K562 (cell line): ENCODE results near the gene STXBP6. TPM values are rescaled to one million over a fixed set of nuclear protein-coding genes. Genes with fewer than 3 reads are reported as not detected.

Experiments used
- ATAC-seq: fragments of 200-7000 bp; cut with Tn5 transposase; 3 replicates; pipeline ENCODE4 v1.9.1; 2020; ENCODE audit warnings: moderate library complexity
- BruUV-seq: library from RNA; stranded (reverse); fragments of 400-500 nt; replicated peaks from 2 replicates; lab custom pipeline; 2021; lab: Mats Ljungman, UMichigan
- CTCF ChIA-PET: fragments of 300-600 bp; formaldehyde crosslinking; extraction: SDS; loops from one replicate; lab custom pipeline; 2021; ENCODE audit warnings: low intra/inter-chr PET ratio; lab: Yijun Ruan, JAX
- POLR2A ChIA-PET: fragments of 300-600, 350-650 bp; sonication (Branson Sonifier 250); formaldehyde crosslinking; extraction: SDS; loops from one replicate; lab custom pipeline; 2021; ENCODE audit warnings: antibody characterized with exemption, inconsistent platforms; lab: Yijun Ruan, JAX
- DNase-seq, 4 experiments: peaks; one replicate each; pipeline versions ENCODE4 v3.0.0 to v3.0.0-alpha.2; 2011 to 2018; ENCODE audit warnings: low spot score in 3 of 4, mixed read lengths in 3 of 4; ENCODE audit errors: extremely low read depth in 1 of 4
- FAIRE-seq: peaks from 2 replicates; lab custom pipeline; 2011; peaks lifted over from hg19 to GRCh38; lab: Jason Lieb, UNC
- H2AFZ ChIP-seq: 2 replicates; pipeline ENCODE4 v1.6.0; 2011; ENCODE audit warnings: low read depth, low read length, control low read depth, inconsistent platforms
- H3K27ac ChIP-seq: fragments of 200-600 bp; 3 replicates; pipeline ENCODE4 v1.8.0; 2011; ENCODE audit warnings: low read depth, mild to moderate bottlenecking, control low read depth, inconsistent platforms, low read length, moderate library complexity, mixed read lengths; ENCODE audit errors: extremely low read depth
- H3K27me3 ChIP-seq, 2 experiments: fragments of 300-600 bp in 1 of 2; 2 replicates in 1 of 2; 3 replicates in 1 of 2; pipeline versions ENCODE4 v1.6.0 to v1.8.0; 2011; ENCODE audit warnings: inconsistent platforms in 2 of 2, low read length in 2 of 2, mild to moderate bottlenecking in 1 of 2, mixed read lengths in 1 of 2, moderate library complexity in 1 of 2; ENCODE audit not compliant: control insufficient read depth in 2 of 2, insufficient read depth in 2 of 2
- H3K36me3 ChIP-seq: fragments of 300-600 bp; 3 replicates; pipeline ENCODE4 v1.8.0; 2011; ENCODE audit warnings: mild to moderate bottlenecking, low read length, inconsistent platforms; ENCODE audit not compliant: control insufficient read depth, insufficient read depth
- H3K4me1 ChIP-seq, 2 experiments: fragments of 200-600 bp in 1 of 2; replicated peaks in 1 of 2; 2 replicates in 1 of 2; 3 replicates in 1 of 2; pipeline versions ENCODE4 v1.5.1 to v1.8.0; 2011; ENCODE audit warnings: inconsistent platforms in 2 of 2, low read length in 2 of 2, mild to moderate bottlenecking in 1 of 2, mixed read lengths in 1 of 2, moderate library complexity in 1 of 2; ENCODE audit not compliant: control insufficient read depth in 2 of 2, insufficient read depth in 2 of 2
- H3K4me2 ChIP-seq: 2 replicates; pipeline ENCODE4 v1.6.1; 2011; ENCODE audit warnings: low read length, control low read depth, inconsistent platforms, mixed read lengths; ENCODE audit not compliant: insufficient read depth
- H3K4me3 ChIP-seq: fragments of 200-600 bp; sonication (generic), shearing (Covaris generic); 2 replicates; pipeline ENCODE4 v1.5.1; 2016; ENCODE audit warnings: control low read depth, inconsistent platforms
- H3K79me2 ChIP-seq: fragments of 200-600 bp; 3 replicates; pipeline ENCODE4 v1.8.0; 2011; ENCODE audit warnings: low read length, inconsistent platforms; ENCODE audit not compliant: control insufficient read depth, insufficient read depth
- H3K9ac ChIP-seq, 2 experiments: 2 replicates each; pipeline versions ENCODE4 v1.6.0 to v1.6.1; 2011; ENCODE audit warnings: low read depth in 2 of 2, low read length in 2 of 2, control low read depth in 1 of 2, inconsistent platforms in 1 of 2, mild to moderate bottlenecking in 1 of 2, mixed read lengths in 1 of 2; ENCODE audit not compliant: insufficient read depth in 1 of 2
- H3K9me1 ChIP-seq: one replicate; pipeline ENCODE4 v1.6.0; 2011; ENCODE audit warnings: inconsistent platforms, mild to moderate bottlenecking, low read length, moderate library complexity; ENCODE audit not compliant: control insufficient read depth, insufficient read depth
- H3K9me3 ChIP-seq: replicated peaks from 2 replicates; pipeline ENCODE4 v1.5.1; 2011; ENCODE audit warnings: low read depth, low read length, inconsistent platforms; ENCODE audit not compliant: control insufficient read depth, insufficient read depth
- H4K20me1 ChIP-seq: replicated peaks from 2 replicates; pipeline ENCODE4 v1.6.1; 2011; ENCODE audit warnings: low read length, inconsistent platforms, mixed read lengths; ENCODE audit not compliant: control insufficient read depth, insufficient read depth
- ATF1 ChIP-seq, 2 experiments: fragments of 450-650 bp in 1 of 2; IDR thresholded peaks; 2 replicates each; pipeline ENCODE4 v1.6.1; 2016; ENCODE audit warnings: missing compliant biosample characterization in 1 of 2, missing genetic modification characterization in 1 of 2
- ELF2 ChIP-seq: fragments of 250-450 bp; sonication (Bioruptor Pico); IDR thresholded peaks from 2 replicates; pipeline ENCODE4 v1.5.0; 2021; ENCODE audit warnings: mild to moderate bottlenecking
- ILK ChIP-seq: fragments of 450-650 bp; IDR thresholded peaks from 2 replicates; pipeline ENCODE4 v1.6.1; 2016; ENCODE audit warnings: missing genetic modification characterization, low read depth, mild to moderate bottlenecking, missing compliant biosample characterization, moderate library complexity, borderline replicate concordance
- MBD2 ChIP-seq: sonication (generic); IDR thresholded peaks from 2 replicates; pipeline ENCODE4 v1.6.1; 2016; ENCODE audit warnings: low read depth, borderline replicate concordance
- MEF2D ChIP-seq: conservative IDR thresholded peaks from 2 replicates; pipeline ENCODE4 v1.6.1; 2016; ENCODE audit warnings: low read depth, missing genetic modification characterization, missing compliant biosample characterization
- NCOA4 ChIP-seq: fragments of 450-650 bp; IDR thresholded peaks from 2 replicates; pipeline ENCODE4 v1.6.1; 2018; ENCODE audit warnings: mild to moderate bottlenecking; ENCODE audit not compliant: partially characterized antibody
- NUFIP1 ChIP-seq: fragments of 450-650 bp; IDR thresholded peaks from 2 replicates; pipeline ENCODE4 v1.6.1; 2018; ENCODE audit not compliant: partially characterized antibody
- RAD21 ChIP-seq, 2 experiments: fragments of 250-450 bp in 1 of 2; fragments of 450-650 bp in 1 of 2; sonication (Bioruptor Pico) in 1 of 2; formaldehyde crosslinking in 1 of 2; IDR thresholded peaks in 1 of 2; conservative IDR thresholded peaks in 1 of 2; 2 replicates each; pipeline versions ENCODE4 v1.4.0 to v1.8.0; 2020 to 2022; ENCODE audit warnings: mild to moderate bottlenecking in 2 of 2, moderate library complexity in 1 of 2
- THAP7 ChIP-seq: fragments of 250-450 bp; sonication (Bioruptor Pico); IDR thresholded peaks from 2 replicates; pipeline ENCODE4 v1.5.0; 2021
- ZFP91 ChIP-seq: sonication (generic); formaldehyde crosslinking; IDR thresholded peaks from 2 replicates; pipeline ENCODE4 v1.8.0; 2022; ENCODE audit warnings: mild to moderate bottlenecking, missing genetic modification reagents
- ZNF232 ChIP-seq: sonication (generic); formaldehyde crosslinking; IDR thresholded peaks from 2 replicates; pipeline ENCODE4 v1.8.0; 2022; ENCODE audit warnings: mild to moderate bottlenecking, missing genetic modification reagents
- ZNF445 ChIP-seq: fragments of 250-450 bp; sonication (Bioruptor Pico); IDR thresholded peaks from 2 replicates; pipeline ENCODE4 v1.4.0; 2020; ENCODE audit warnings: low read depth, mild to moderate bottlenecking, moderate library complexity
- WGBS: fragments of 100-300 bp; shearing (Covaris generic); methylation state at CpG from one replicate; pipeline ENCODE4 v1.1.6; 2016; ENCODE audit warnings: low coverage, mixed read lengths; ENCODE audit not compliant: insufficient coverage; ENCODE audit errors: missing lambda C conversion rate; 5-methylcytosine and 5-hydroxymethylcytosine counted together
- in situ Hi-C: fragments of 300-500 bp; cut with MboI; formaldehyde crosslinking; loops from 4 replicates; pipeline ENCODE4 v1.15.0; 2018; ENCODE audit warnings: inconsistent platforms, mixed read lengths
- intact Hi-C: fragments of 100-400 bp; cut with micrococcal nuclease; formaldehyde crosslinking; loops from 2 replicates; pipeline ENCODE4 v1.14.2; 2022
- polyA plus RNA-seq, 8 experiments: library from polyadenylated mRNA; depleted of rRNA in 4 of 8; stranded (reverse) in 5 of 8; unstranded in 3 of 8; fragments of >200 nt; fragmentation: Nextera tagmentation in 2 of 8; fragmentation: Illumina TruSeq in 1 of 8; extraction: Ambion mirVana in 2 of 8; extraction: Trizol in 1 of 8; gene quantifications; 2 replicates each; pipeline versions ENCODE4 v1.2.1 to v1.2.3, GENCODE V29; 2011 to 2014; ENCODE audit warnings: inconsistent platforms in 1 of 8, missing spikeins in 1 of 8
- total RNA-seq, 7 experiments: library from RNA; depleted of rRNA in 6 of 7; stranded (reverse); fragments of >200 nt in 6 of 7; fragmentation: Illumina TruSeq in 2 of 7; extraction: Trizol in 2 of 7; gene quantifications; 2 replicates each; pipeline versions ENCODE4 v1.2.1 to v1.2.3, GENCODE V29; 2011 to 2021; ENCODE audit warnings: low replicate concordance in 1 of 7

STXBP6 gene
- total and polyA plus RNA-seq, 9 of the 15 experiments (the other 6 are each of a cell fraction or from before 2014, with no cell fraction given) = 0.27 to 0.89 (median 0.59) TPM

- no peak for FAIRE-seq
- Histone ChIP-seq H3K9me1 (no peaks in the 10 kb centered on the region), H3K9ac (no peak overlapping the region), H3K27me3 (no peaks in the 10 kb centered on the region), H3K4me2 (no peak overlapping the region), H3K4me1 (no peaks in the 10 kb centered on the region), H3K36me3 (no peaks in the 10 kb centered on the region), H3K9me3 (no peaks in the 10 kb centered on the region), H3K27ac (no peak overlapping the region), H2AFZ (no peak overlapping the region), H4K20me1 (no peaks in the 10 kb centered on the region), H3K79me2 (no peaks in the 10 kb centered on the region), H3K4me3 (no peak overlapping the region)
- WGBS = 2% methylated on average over 4 of the region's 5 CpGs
- in situ Hi-C loops = no loop called here
- TF ChIP-seq ELF2 (CRISPR knock-in tag) = no peak
- TF ChIP-seq NCOA4 = no peak
- no peak for TF ChIP-seq ILK
- no peak for TF ChIP-seq RAD21 (CRISPR knock-in tag; conservative IDR thresholded peaks at IDR 0.05 in 1 of 2, IDR thresholded peaks at IDR 0.05 in 1 of 2)
- TF ChIP-seq ZNF232 (CRISPR knock-in tag) = no peak
- TF ChIP-seq ATF1 (CRISPR knock-in tag; IDR thresholded peaks at IDR 0.05) = no peak
- TF ChIP-seq ATF1 (tag; IDR thresholded peaks at IDR 0.05) = no peak
- no peak for TF ChIP-seq ZNF445
- no peak for TF ChIP-seq THAP7
- no peak for TF ChIP-seq MEF2D
- no peak for TF ChIP-seq MBD2
- no peak for TF ChIP-seq NUFIP1
- TF ChIP-seq ZFP91 (CRISPR knock-in tag) = no peak
- POLR2A ChIA-PET = no interaction called here
- no peak for ATAC-seq
- intact Hi-C loops = no loop called here
- CTCF ChIA-PET = no interaction called here
- DNase-seq = no peak
- BruUV-seq = no TSS peak
Measured at GRCh38 chr14:24795406-24795805, 254.5 kb downstream of the STXBP6 start.
